TTC549 (cell line): Measurements from ENCODE around the gene ZNF500.
"Not testable (repeated sequence)": the region's sequence is repeated elsewhere in the genome, so short reads cannot be mapped to it uniquely, and the experiment has no call there.

Experiments used
- FAIRE-seq: peaks from 2 replicates; lab custom pipeline; 2012; peaks lifted over from hg19 to GRCh38; lab: Jason Lieb, UNC

The ZNF500 gene

GRCh38 chr16:4744555-4745273 is 22.2 kb downstream of the ZNF500 start:
- FAIRE-seq = no peak

- FAIRE-seq = no peak
Measured at GRCh38 chr16:4743226-4743878, 23.6 kb downstream of the ZNF500 start.

GRCh38 chr16:4738370-4738769 is 28.6 kb downstream of the ZNF500 start:
- FAIRE-seq = not testable (repeated sequence)

DNA sequence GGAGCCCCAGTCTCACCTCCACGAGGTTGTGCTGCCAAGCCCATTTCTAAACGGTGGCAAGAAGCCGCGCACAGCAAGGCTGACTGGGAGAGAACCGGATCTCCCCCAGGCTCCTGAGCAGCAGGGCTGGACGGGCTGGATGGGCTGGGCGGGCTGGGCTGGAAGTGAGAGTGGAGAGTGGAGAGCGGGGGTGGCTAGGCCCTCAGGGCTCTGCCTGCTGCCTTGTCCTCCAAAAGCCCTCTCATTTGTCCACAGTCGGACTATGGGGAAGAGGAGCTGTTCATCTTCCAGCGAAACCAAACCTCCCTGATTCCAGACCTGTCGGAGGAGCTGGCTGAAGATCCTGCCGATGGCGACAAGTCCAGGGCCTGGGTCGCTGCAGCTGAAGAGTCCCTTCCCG is 29.4 kb downstream of the ZNF500 start:
- no peak for FAIRE-seq

GRCh38 chr16:4736546-4736945 is 30.4 kb downstream of the ZNF500 start:
- no peak for FAIRE-seq

GRCh38 chr16:4734730-4735535 is 32.0 kb downstream of the ZNF500 start:
- no peak for FAIRE-seq

DNA sequence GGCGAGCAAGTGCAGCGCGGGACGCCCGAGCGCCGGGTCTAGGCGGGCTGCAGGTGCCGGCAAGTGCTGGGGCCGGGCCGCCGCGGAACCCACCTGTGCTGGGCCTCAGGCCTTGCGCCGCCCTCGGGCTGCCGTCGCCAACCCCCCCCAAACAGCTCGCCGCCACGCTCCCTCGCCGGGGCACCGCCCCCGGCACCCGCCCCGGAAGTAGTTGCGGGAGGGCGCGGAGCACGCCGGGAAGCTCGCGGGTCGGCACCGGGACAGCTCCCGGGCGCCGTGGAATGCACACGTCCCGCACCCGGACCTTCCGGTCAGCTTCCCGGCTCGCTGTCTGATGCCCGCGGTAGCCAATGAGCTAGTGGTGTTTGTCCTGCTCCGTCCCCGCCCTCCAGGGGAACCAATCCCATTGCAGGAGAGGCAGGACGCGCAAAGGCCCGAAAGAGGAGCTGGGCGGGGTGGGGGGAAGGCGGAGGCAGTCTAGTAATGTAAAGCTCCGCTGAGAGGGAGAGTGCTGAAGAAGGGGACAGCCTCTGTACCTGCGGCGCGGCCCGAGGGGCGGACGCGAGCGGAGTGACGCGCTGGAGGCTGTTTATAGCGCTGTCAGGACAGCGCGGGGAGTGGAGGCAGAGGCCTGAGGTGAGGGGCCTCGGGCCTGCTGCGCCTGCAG is 32.8 kb downstream of the ZNF500 start, which contains the start of the genes ANKS3 and DNAAF8:
ANKS3 (minus strand) TSS at position 209 of the 667 bp plus-strand sequence. CDS start 4,122 bp downstream, outside the sequence.
DNAAF8 (plus strand) TSS at position 475 of the 667 bp plus-strand sequence. CDS start 1,978 bp downstream, outside the sequence.
- peak; percentile 40 for FAIRE-seq

DNA sequence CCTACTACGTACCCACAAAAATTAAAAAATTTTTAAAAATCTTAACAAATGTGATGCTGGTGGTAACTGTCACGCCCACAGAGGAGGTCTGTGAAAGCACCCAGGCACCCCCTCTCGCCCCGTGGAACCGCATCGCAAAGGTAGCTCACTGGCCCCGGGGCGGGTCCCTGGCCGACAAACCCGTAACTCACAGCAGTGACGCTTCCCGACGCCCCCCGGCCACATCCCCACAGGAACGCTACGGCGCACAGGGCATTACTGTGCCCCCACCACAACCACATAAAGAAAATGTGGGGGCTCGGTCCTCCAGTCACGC is 33.3 kb downstream of the ZNF500 start:
- no peak for FAIRE-seq

DNA sequence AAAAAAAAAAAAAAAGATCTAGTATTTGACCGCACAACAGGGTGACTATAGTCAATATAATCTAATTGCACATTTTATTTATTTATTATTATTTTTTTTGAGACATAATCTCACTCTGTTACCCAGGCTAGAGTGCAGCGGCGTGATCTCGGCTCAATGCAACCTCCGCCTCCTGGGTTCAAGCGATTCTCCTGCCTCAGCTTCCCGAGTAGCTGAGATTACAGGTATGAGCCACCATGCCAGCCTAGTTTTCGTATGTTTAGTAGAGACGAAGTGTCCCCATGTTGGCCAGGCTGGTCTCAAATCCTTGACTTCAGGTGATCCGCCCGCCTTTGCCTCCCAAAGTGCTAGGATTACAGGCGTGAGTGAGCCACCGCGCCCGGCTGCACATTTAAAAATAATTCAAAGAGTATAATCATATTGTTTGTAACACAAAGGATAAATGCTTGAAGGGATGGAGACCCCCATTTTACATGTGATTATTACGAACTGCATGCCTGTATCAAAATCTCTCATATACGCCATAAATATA is 33.7 kb downstream of the ZNF500 start:
- FAIRE-seq = no peak

GRCh38 chr16:4729876-4730275 is 37.1 kb downstream of the ZNF500 start:
- FAIRE-seq = no peak

DNA sequence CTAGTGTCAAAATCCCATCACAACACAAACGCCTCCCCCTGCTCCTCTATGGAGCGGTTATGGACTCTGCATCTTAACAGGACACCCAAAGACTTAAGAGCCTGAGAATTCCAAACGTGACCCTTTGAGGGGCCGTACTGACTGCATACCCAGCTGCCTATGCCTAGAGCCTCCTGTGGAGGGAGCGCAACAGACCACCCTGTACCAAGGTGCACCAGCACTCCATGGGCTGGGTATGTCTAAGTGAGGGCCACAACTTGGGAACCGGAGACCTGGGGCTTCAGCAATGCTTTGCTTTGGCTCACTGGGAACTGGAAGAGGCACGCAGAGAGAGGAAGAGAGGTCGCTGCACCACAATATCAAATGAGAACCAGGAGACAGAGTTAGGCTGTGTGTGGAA is 38.3 kb downstream of the ZNF500 start:
- no peak for FAIRE-seq

DNA sequence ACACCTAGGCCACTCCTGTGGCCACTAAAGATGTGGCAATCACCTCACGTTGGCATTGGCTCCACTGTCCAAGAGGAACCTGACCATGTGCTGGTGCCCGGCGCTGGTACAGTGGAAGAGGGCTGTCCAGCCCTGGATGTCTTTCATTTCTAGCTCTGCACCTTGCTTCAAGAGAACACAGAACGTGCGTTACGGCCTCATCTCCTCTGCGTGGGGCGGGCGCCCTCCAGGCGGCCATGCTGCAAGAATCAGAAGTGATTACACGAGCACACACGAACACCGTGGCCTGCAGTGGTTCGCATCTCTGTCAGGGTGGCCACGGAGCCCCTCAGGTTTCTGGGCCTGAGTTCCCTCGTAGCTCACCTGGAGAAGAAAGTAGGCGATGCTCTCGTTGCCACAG is 40.3 kb downstream of the ZNF500 start:
- FAIRE-seq = no peak

- no peak for FAIRE-seq
Measured at GRCh38 chr16:4724661-4725270, 42.2 kb downstream of the ZNF500 start.

DNA sequence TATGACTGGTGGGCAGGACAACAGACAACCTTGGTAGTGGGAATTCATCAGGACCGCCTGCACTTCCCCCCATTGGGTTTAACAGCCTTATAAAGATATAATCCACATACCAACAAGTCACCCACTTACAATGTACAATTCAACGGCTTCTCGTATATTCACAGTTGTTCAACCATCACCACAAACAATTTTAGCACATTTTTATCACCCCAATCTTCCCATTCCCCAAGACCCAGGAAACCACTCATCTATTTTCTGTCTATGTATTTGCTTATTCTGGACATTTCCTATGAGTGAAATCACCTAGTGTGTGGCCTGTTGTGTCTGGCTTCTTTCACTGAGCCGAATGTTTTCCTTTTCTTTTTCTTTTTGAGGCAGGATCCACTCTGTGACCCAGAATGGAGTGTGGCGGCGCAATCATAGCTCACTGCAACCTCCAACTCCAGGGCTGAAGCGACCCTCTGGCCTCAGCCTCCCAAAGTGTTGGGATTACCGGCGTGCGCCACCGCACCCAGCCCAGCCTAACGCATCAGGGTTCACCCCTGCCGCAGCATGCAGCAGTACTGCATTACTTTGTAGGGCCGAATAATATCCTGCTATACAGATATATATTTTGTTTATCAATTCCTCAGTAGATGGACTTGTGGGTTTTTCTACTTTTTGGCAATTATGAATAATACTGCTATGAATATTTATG is 43.7 kb downstream of the ZNF500 start:
- no peak for FAIRE-seq

- no peak for FAIRE-seq
Measured at GRCh38 chr16:4718466-4718865, 48.5 kb downstream of the ZNF500 start.

GRCh38 chr16:4714996-4715395 is 52.0 kb downstream of the ZNF500 start:
- no peak for FAIRE-seq

GRCh38 chr16:4713663-4714501 is 53.1 kb downstream of the ZNF500 start:
- FAIRE-seq = no peak

GRCh38 chr16:4709481-4709880 is 57.5 kb downstream of the ZNF500 start:
- FAIRE-seq = no peak

GRCh38 chr16:4706871-4707270 is 60.1 kb downstream of the ZNF500 start:
- no peak for FAIRE-seq

DNA sequence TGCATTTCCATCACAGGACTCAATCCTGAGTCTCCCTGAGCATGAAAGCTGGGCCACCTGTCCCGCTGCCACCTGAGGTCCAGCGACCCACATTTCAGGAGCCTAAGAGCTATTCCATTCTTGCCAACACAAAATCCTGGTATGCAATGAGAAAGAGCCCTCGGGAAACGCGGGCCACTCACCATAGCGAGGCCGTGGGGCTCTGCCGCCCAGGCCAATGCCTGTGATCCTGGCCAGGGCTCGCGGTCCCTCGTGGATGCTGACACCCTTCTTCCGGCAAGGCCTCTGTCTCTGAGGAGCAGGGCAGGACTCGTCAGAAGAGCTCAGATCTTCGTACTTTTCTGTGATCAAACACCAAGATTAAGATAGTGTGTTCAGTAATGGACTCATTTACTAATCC is 62.0 kb downstream of the ZNF500 start:
- FAIRE-seq = no peak
